Vagina (tissue), 2 donors: ENCODE data around the gene CUL4B. TPM values are rescaled to one million over a fixed set of nuclear protein-coding genes. Genes with fewer than 3 reads are reported as not detected.

Source experiments
- DNase-seq, 2 donors: peaks; one replicate each; pipeline ENCODE4 v3.0.0-alpha.2; 2017; ENCODE audit errors: extremely low spot score in 2 of 2
- H3K27ac ChIP-seq: fragments of 200-600 bp; sonication (generic); one replicate; pipeline ENCODE4 v1.5.1; 2019
- H3K27me3 ChIP-seq: fragments of 200-600 bp; sonication (generic); one replicate; pipeline ENCODE4 v1.5.1; 2019
- H3K36me3 ChIP-seq, 2 donors: fragments of 200-600 bp; sonication (generic); one replicate each; pipeline ENCODE4 v1.5.1; 2017 to 2019
- H3K4me1 ChIP-seq: fragments of 200-600 bp; sonication (generic); one replicate; pipeline ENCODE4 v1.5.1; 2019
- H3K4me3 ChIP-seq, 2 donors: fragments of 200-600 bp; sonication (generic); 1 replicate in 1 of 2; 2 replicates in 1 of 2; pipeline ENCODE4 v1.5.1; 2016 to 2019
- H3K9me3 ChIP-seq: fragments of 200-600 bp; sonication (generic); one replicate; pipeline ENCODE4 v1.5.1; 2019
- CTCF ChIP-seq, 3 experiments: fragments of 450-650 bp in 2 of 3; fragments of 200-600 bp in 1 of 3; sonication (generic) in 1 of 3; IDR thresholded peaks; one replicate each; pipeline ENCODE4 v1.5.1; 2017 to 2019; ENCODE audit warnings: antibody characterized with exemption in 3 of 3, mild to moderate bottlenecking in 2 of 3, moderate library complexity in 2 of 3
- POLR2A ChIP-seq, 2 donors: fragments of 450-650 bp; IDR thresholded peaks; one replicate each; pipeline ENCODE4 v1.6.1; 2017; ENCODE audit warnings: antibody characterized with exemption in 2 of 2, mild to moderate bottlenecking in 2 of 2, moderate library complexity in 2 of 2
- POLR2AphosphoS5 ChIP-seq, 2 donors: sonication (generic); formaldehyde crosslinking; IDR thresholded peaks; one replicate each; pipeline ENCODE4 v1.9.0; 2017; ENCODE audit warnings: antibody characterized with exemption in 2 of 2, mild to moderate bottlenecking in 2 of 2, low read depth in 1 of 2; ENCODE audit not compliant: insufficient read depth in 1 of 2
- intact Hi-C: fragments of 100-400 bp; cut with DNase I; formaldehyde crosslinking; loops from one replicate; pipeline ENCODE4 v1.15.1; 2023
- total RNA-seq: library from RNA; depleted of rRNA; stranded (reverse); fragments of >200 nt; gene quantifications from one replicate; pipeline ENCODE4 v1.2.3, GENCODE V29; 2016

CUL4B gene
- total RNA-seq: 31.7 TPM

DNA sequence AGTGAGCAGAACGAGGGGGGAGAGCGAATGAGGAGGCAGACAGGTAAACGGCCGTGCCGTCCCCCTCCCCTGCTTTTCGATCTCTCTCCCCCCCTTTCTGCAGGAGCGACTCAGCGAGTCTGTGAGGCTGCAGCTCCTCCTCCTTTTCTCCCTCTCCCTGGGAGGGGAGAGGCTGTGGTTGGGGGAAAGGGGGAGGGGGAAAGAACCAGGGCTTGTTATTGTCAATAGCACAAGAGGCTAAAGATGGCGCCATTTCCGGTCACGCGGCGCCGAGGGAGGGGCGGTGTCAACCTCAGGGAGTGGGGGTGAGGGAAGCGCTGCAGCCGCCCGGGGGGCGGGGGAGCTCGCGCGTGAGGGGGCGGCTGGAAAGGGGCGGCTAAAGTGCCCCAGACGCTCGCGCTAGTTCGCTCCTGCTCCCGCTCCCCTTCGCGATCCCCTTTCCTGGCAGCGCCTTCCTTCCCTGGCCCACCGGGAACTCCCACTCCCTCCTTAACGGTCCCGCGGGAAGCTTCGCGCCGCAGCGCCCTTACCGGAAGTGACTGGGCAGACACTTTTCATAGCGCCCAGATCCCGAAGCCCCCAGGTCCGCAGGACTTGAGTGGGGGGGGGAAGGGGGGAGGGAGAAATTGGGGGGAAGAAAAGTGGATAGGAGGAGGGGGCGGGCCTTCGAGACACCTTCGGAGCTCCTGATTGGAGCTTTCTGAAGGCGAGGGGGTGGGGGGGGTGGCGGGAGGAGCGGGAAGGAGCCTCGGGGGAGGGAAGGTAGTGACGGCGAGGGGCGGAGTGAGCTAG lies at the start of gene CUL4B:
TSS of gene CUL4B (minus strand) at position 121 of the 792 bp plus-strand sequence. CDS start 324 bp downstream, outside the sequence.
- H3K4me3 ChIP-seq: peak within 1 kb of the TSS; percentile 52 to 61
- peak; percentile 96 to 98 for DNase-seq
- H3K9me3 ChIP-seq: no peaks in the 10 kb centered on the region
- H3K27me3 ChIP-seq: no peaks in the 10 kb centered on the region
- peaks cover 8% of the 10 kb centered on the region for H3K4me1 ChIP-seq
- H3K27ac ChIP-seq: peak within 1 kb of the TSS; percentile 98
- H3K36me3 ChIP-seq: no peaks in the 10 kb centered on the region
- TF ChIP-seq POLR2A (IDR thresholded peaks at IDR 0.05) (no peak), POLR2AphosphoS5 (IDR thresholded peaks at IDR 0.05; ENCODE audit: insufficient read depth in 1 of 2, low read depth in 1 of 2) (peak; percentile 51 to 87), CTCF (IDR thresholded peaks at IDR 0.05) (no peak)
- intact Hi-C loops: loop anchor here (5.0 kb wide), 1 partner anchor 41 kb away; the partner anchor contains the start of gene MCTS1

- H3K9me3 ChIP-seq: no peaks in the 10 kb centered on the region
- TF ChIP-seq POLR2A (IDR thresholded peaks at IDR 0.05) (no peak), CTCF (IDR thresholded peaks at IDR 0.05) (no peak)
- H3K36me3 ChIP-seq: no peaks in the 10 kb centered on the region
- no peaks in the 10 kb centered on the region for H3K27me3 ChIP-seq
- no peak for DNase-seq
- peak overlapping the region; percentile 47 to 51 for H3K4me3 ChIP-seq
- intact Hi-C loops: loop anchor here (5.0 kb wide), 1 partner anchor 42 kb away; the partner anchor contains the start of gene CUL4B
- H3K27ac ChIP-seq: peak overlapping the region; percentile 77
- peaks cover 10% of the 10 kb centered on the region for H3K4me1 ChIP-seq
Measured at GRCh38 chrX:120604361-120604782, 43.6 kb upstream of the CUL4B start.

DNA sequence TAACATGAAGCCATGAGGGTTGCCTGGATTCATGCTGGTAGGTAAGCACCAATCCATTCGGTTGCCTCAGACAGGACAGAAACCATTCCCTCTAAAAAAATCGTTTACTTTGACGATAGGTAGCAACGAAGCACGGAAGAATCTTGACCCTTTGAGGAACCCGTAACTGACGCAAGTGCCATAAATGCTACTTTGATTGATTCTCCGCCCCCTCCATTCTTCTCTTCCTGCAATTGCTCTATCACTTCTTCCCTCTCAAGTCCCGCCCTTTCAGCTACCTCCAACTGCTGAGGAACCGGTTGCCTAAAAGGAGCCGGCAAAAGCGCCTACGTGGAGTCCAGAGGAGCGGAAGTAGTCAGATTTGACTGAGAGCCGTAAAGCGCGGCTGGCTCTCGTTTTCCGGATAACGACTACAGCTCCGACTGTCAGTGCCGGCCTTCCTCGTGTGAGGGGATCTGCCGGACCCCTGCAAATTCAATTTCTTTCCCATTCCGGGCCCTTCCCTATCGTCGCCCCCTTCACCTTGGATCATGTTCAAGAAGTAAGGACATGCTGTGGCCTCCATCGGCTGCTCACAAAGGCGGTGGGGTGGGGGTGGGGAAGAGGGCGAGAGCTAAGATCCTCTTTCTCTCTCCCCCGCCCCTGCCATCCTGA lies 43.1 kb upstream of the CUL4B start, which contains the start of gene MCTS1:
TSS of gene MCTS1 (plus strand) at position 395 of the 654 bp plus-strand sequence. CDS start at position 531, 136 bp downstream.
- no peak for TF ChIP-seq CTCF (IDR thresholded peaks at IDR 0.05)
- TF ChIP-seq POLR2AphosphoS5 (IDR thresholded peaks at IDR 0.05; ENCODE audit: insufficient read depth in 1 of 2, low read depth in 1 of 2): peak; percentile 66 to 81
- TF ChIP-seq POLR2A (IDR thresholded peaks at IDR 0.05): peak in 1 of 2 donors; percentile 14
- Histone ChIP-seq H3K4me1 (peaks cover 10% of the 10 kb centered on the region), H3K4me3 (peak within 1 kb of the TSS; percentile 47 to 51), H3K27me3 (no peaks in the 10 kb centered on the region), H3K27ac (peak within 1 kb of the TSS; percentile 77), H3K36me3 (no peaks in the 10 kb centered on the region), H3K9me3 (no peaks in the 10 kb centered on the region)
- intact Hi-C loops: loop anchor here (5.0 kb wide), 1 partner anchor 42 kb away; the partner anchor contains the start of gene CUL4B
- peak in 1 of 2 donors; percentile 91 for DNase-seq

- Histone ChIP-seq H3K36me3 (no peaks in the 10 kb centered on the region), H3K4me3 (no peak overlapping the region), H3K27me3 (no peaks in the 10 kb centered on the region), H3K4me1 (no peaks in the 10 kb centered on the region), H3K27ac (no peak overlapping the region), H3K9me3 (no peaks in the 10 kb centered on the region)
- intact Hi-C loops: no loop called here
- TF ChIP-seq CTCF (IDR thresholded peaks at IDR 0.05) (no peak), POLR2AphosphoS5 (IDR thresholded peaks at IDR 0.05; ENCODE audit: insufficient read depth in 1 of 2, low read depth in 1 of 2) (no peak), POLR2A (IDR thresholded peaks at IDR 0.05) (no peak)
- DNase-seq: no peak
Measured at GRCh38 chrX:120585702-120586101, 24.9 kb upstream of the CUL4B start.
